Tibial artery (tissue), 4 donors: Measurements from ENCODE around the gene POU6F1.
A peak's percentile ranks its signal among the peaks of the same experiment; 100 is the strongest.
"Not testable (repeated sequence)": the region's sequence is repeated elsewhere in the genome, so short reads cannot be mapped to it uniquely, and the experiment has no call there.

ENCODE experiments used
- DNase-seq, 2 donors: peaks; one replicate each; pipeline ENCODE4 v3.0.0-alpha.2; 2019
- H3K27ac ChIP-seq, 2 donors: fragments of 200-600 bp; sonication (generic) in 1 of 2; 1 replicate in 1 of 2; 2 replicates in 1 of 2; pipeline ENCODE4 v1.5.1; 2018 to 2019; ENCODE audit warnings: mild to moderate bottlenecking in 1 of 2
- H3K27me3 ChIP-seq, 2 donors: fragments of 200-600 bp; sonication (generic) in 1 of 2; one replicate each; pipeline versions ENCODE4 v1.5.1 to v1.6.0; 2016 to 2019
- H3K36me3 ChIP-seq, 3 donors: fragments of 200-600 bp; sonication (generic) in 2 of 3; one replicate each; pipeline ENCODE4 v1.5.1; 2016 to 2019; ENCODE audit warnings: mild to moderate bottlenecking in 2 of 3
- H3K4me1 ChIP-seq, 4 donors: fragments of 200-600 bp; sonication (generic) in 2 of 4; 1 replicate in 3 of 4; 2 replicates in 1 of 4; pipeline ENCODE4 v1.5.1; 2016 to 2019
- H3K4me3 ChIP-seq, 2 donors: fragments of 200-600 bp; sonication (generic) in 1 of 2; 1 replicate in 1 of 2; 2 replicates in 1 of 2; pipeline ENCODE4 v1.5.1; 2018 to 2019; ENCODE audit warnings: mild to moderate bottlenecking in 2 of 2
- H3K9me3 ChIP-seq, 3 donors: fragments of 200-600 bp; sonication (generic) in 1 of 3; one replicate each; pipeline ENCODE4 v1.5.1; 2016 to 2019
- intact Hi-C: fragments of 100-400 bp; cut with DNase I; formaldehyde crosslinking; loops from one replicate; pipeline ENCODE4 v1.15.0; 2023; ENCODE audit warnings: low total_unique reads
- TF ChIP-seq, protein P1 (sequence below), 2 experiments: fragments of 200-600 bp in 1 of 2; fragments of 450-650 bp in 1 of 2; IDR thresholded peaks; one replicate each; pipeline ENCODE4 v1.5.1; 2017 to 2019; ENCODE audit warnings: antibody characterized with exemption in 2 of 2, mild to moderate bottlenecking in 1 of 2, moderate library complexity in 1 of 2

The POU6F1 gene

DNA sequence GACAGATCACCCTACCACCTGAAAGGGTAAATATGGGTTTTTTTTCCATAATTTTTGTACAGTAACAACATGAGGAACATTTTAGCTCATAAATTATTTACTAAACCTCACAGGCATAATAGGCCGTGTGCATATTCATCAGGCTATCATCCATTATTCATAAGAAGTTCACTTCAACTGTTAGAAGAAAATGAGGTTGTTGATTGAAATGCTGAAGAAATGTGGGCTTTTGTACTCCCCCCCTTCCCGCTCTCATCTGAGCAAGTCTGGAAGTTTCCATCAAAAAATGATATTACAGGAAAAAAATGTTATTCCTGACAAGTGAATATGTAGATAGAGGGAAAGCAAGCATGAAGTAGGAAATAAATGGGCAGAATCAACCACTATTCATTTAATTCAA lies 7.9 kb upstream of the POU6F1 start:
- DNase-seq: no peak
- Histone ChIP-seq H3K36me3 (no peaks in the 10 kb centered on the region), H3K9me3 (no peaks in the 10 kb centered on the region), H3K27me3 (no peaks in the 10 kb centered on the region), H3K27ac (no peak overlapping the region), H3K4me3 (no peak overlapping the region), H3K4me1 (no peaks in the 10 kb centered on the region)
- intact Hi-C loops: no loop called here
- TF ChIP-seq, protein P1, sequence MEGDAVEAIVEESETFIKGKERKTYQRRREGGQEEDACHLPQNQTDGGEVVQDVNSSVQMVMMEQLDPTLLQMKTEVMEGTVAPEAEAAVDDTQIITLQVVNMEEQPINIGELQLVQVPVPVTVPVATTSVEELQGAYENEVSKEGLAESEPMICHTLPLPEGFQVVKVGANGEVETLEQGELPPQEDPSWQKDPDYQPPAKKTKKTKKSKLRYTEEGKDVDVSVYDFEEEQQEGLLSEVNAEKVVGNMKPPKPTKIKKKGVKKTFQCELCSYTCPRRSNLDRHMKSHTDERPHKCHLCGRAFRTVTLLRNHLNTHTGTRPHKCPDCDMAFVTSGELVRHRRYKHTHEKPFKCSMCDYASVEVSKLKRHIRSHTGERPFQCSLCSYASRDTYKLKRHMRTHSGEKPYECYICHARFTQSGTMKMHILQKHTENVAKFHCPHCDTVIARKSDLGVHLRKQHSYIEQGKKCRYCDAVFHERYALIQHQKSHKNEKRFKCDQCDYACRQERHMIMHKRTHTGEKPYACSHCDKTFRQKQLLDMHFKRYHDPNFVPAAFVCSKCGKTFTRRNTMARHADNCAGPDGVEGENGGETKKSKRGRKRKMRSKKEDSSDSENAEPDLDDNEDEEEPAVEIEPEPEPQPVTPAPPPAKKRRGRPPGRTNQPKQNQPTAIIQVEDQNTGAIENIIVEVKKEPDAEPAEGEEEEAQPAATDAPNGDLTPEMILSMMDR (IDR thresholded peaks at IDR 0.05): no peak

DNA sequence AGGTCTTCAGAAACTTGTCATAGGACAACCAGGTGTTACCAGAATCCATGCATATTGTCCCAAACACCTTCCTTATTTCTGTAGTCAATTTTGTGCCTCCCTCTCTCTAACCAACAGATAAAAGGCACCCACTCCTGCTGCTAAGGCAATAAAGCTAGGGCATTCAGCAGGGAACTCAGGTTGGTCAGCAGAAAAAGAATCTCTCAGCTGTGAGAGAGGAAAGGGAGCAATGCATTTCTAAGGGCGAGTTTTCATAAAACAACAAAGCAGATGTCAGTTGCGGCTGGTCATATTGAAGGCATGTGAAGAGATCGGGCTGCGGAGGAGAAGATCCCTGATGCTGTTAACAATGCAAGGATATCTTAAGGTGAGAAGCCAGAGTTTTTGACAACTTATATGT lies 7.4 kb upstream of the POU6F1 start:
- TF ChIP-seq, protein P1 (IDR thresholded peaks at IDR 0.05): no peak
- DNase-seq: no peak
- H3K4me3 ChIP-seq: no peak overlapping the region
- no peaks in the 10 kb centered on the region for H3K27me3 ChIP-seq
- intact Hi-C loops: no loop called here
- H3K9me3 ChIP-seq: no peaks in the 10 kb centered on the region
- no peak overlapping the region for H3K27ac ChIP-seq
- H3K4me1 ChIP-seq: no peaks in the 10 kb centered on the region
- H3K36me3 ChIP-seq: no peaks in the 10 kb centered on the region

DNA sequence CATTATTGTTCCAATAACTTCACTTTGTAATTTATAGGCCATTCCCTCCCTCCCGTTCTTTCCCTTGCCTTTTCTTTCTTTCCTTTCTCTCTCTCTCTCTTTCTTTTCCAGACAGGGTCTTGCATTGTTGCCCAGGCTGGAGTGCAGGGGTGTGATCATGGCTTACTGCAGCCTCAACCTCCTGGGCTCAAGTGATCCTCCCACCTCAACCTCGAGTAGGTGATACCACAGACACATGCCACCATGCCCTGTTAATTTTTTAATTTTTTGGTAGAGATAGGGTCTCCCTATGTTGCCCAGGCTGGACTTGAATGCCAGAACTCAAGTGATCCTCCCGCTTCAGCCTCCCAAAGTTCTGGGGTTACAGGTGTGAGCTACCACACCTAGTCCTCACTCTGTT lies 6.8 kb upstream of the POU6F1 start:
- H3K27ac ChIP-seq: no peak overlapping the region
- no peaks in the 10 kb centered on the region for H3K9me3 ChIP-seq
- H3K27me3 ChIP-seq: no peaks in the 10 kb centered on the region
- DNase-seq: no peak
- no peak overlapping the region for H3K4me3 ChIP-seq
- no peaks in the 10 kb centered on the region for H3K36me3 ChIP-seq
- TF ChIP-seq, protein P1 (IDR thresholded peaks at IDR 0.05): no peak
- H3K4me1 ChIP-seq: peaks cover 0 to under 1% (median 0%) of the 10 kb centered on the region in 4 donors
- intact Hi-C loops: no loop called here

DNA sequence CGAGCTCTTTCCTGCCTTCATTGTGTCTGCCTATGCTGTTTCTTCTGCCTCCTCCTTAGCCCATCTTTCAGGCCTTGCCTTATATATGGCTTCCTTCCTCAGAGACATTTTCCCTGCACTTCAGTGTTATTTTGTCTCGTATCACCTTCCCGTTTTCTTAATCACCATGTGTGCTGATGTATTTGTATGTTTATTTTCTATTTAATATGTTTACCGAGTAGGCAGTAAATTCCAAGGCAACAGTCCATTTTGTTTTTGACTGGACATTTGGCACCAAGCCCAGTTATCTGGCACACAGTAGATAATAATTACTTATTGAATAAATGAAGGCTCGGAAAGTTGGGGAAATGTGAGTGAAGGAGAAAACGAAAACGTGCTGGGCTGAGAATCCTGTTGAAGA lies 4.6 kb upstream of the POU6F1 start:
- Histone ChIP-seq H3K36me3 (no peaks in the 10 kb centered on the region), H3K27me3 (no peaks in the 10 kb centered on the region), H3K9me3 (no peaks in the 10 kb centered on the region), H3K27ac (no peak overlapping the region), H3K4me3 (no peak overlapping the region), H3K4me1 (peaks cover 0 to 14% (median 7%) of the 10 kb centered on the region in 4 donors)
- no peak for DNase-seq
- intact Hi-C loops: no loop called here
- TF ChIP-seq, protein P1 (IDR thresholded peaks at IDR 0.05): no peak

DNA sequence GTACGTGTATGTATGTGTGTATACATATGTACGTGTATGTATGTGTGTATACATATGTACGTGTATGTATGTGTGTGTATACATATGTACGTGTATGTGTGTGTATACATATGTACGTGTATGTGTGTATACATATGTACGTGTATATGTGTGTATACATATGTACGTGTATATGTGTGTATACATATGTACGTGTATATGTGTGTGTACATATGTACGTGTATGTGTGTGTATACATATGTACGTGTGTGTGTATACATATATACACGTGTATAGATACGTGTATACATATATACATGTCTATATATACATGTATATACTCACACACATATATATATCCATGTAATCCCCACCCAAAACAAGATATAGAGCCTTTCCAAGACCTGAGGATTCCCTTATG lies 2.0 kb upstream of the POU6F1 start:
- not testable (repeated sequence) for H3K27ac ChIP-seq

DNA sequence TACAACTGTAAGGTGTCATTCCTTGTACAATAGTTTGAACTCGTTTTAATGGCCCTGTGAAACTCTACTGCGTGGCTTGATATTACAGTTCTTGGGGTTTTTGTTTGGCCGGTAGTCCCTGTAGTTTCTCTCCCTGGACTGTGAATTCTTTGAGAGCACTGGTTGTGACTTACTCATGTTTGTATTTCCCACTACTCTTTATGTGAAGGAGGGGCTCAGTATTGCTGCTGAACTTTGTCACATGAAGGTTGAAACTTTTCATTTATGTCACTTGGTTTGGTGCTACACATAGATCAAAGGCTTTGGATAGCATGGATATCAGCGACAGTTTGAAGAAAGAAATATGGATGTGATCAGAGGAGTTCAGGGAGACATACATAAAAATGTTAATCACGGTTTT lies 1.5 kb upstream of the POU6F1 start:
- Histone ChIP-seq H3K4me3 (no peak overlapping the region), H3K36me3 (no peaks in the 10 kb centered on the region), H3K27ac (peak overlapping the region; percentile 97 to 98), H3K9me3 (no peaks in the 10 kb centered on the region), H3K27me3 (no peaks in the 10 kb centered on the region), H3K4me1 (peaks cover 0 to 28% (median 11%) of the 10 kb centered on the region in 4 donors)
- no peak for DNase-seq
- intact Hi-C loops: no loop called here
- TF ChIP-seq, protein P1 (IDR thresholded peaks at IDR 0.05): no peak

More for the DNA sequence above, 2.0 kb upstream of the POU6F1 start:
- intact Hi-C loops, H3K9me3 ChIP-seq, DNase-seq, H3K27me3 ChIP-seq, H3K4me3 ChIP-seq, H3K36me3 ChIP-seq: not testable (repeated sequence)
- peaks cover 0 to 28% (median 11%) of the 10 kb centered on the region in 4 donors for H3K4me1 ChIP-seq
